Small intestine (tissue), 7 donors: ENCODE data around the gene SLAMF9. TPM values are rescaled to one million over a fixed set of nuclear protein-coding genes. Genes with fewer than 3 reads are reported as not detected.

Experiments used
- DNase-seq, 2 donors: peaks; one replicate each; pipeline versions ENCODE4 v3.0.0 to v3.0.0-alpha.2; 2013
- FAIRE-seq: peaks from 2 replicates; lab custom pipeline; 2012; peaks lifted over from hg19 to GRCh38; lab: Jason Lieb, UNC
- H3K27ac ChIP-seq, 3 donors: one replicate each; pipeline ENCODE4 v1.5.1; 2013; ENCODE audit warnings: low read length in 2 of 3, mild to moderate bottlenecking in 2 of 3, control low read depth in 1 of 3, inconsistent platforms in 1 of 3, low read depth in 1 of 3, moderate library complexity in 1 of 3
- H3K27me3 ChIP-seq, 3 donors: one replicate each; pipeline ENCODE4 v1.6.1; 2013; ENCODE audit warnings: low read length in 3 of 3, inconsistent platforms in 1 of 3; ENCODE audit not compliant: control insufficient read depth in 3 of 3, insufficient read depth in 3 of 3
- H3K36me3 ChIP-seq, 3 donors: one replicate each; pipeline ENCODE4 v1.6.1; 2013; ENCODE audit warnings: low read length in 3 of 3, inconsistent platforms in 1 of 3, low read depth in 1 of 3, mild to moderate bottlenecking in 1 of 3, moderate library complexity in 1 of 3; ENCODE audit not compliant: control insufficient read depth in 3 of 3, insufficient read depth in 2 of 3
- H3K4me1 ChIP-seq, 3 donors: one replicate each; pipeline ENCODE4 v1.6.1; 2013; ENCODE audit warnings: low read length in 2 of 3, inconsistent platforms in 1 of 3, low read depth in 1 of 3, mild to moderate bottlenecking in 1 of 3, moderate library complexity in 1 of 3; ENCODE audit not compliant: control insufficient read depth in 3 of 3, insufficient read depth in 2 of 3
- H3K4me3 ChIP-seq, 3 donors: one replicate each; pipeline ENCODE4 v1.5.1; 2013; ENCODE audit warnings: low read length in 3 of 3, control low read depth in 1 of 3, inconsistent platforms in 1 of 3, low read depth in 1 of 3, mild to moderate bottlenecking in 1 of 3, moderate library complexity in 1 of 3
- H3K9me3 ChIP-seq, 2 donors: one replicate each; pipeline ENCODE4 v1.6.1; 2013; ENCODE audit warnings: low read depth in 1 of 2, low read length in 1 of 2; ENCODE audit not compliant: control insufficient read depth in 2 of 2, insufficient read depth in 1 of 2
- WGBS, 3 donors: extraction: QIAGEN DNeasy Blood & Tissue Kit; methylation state at CpG; one replicate each; pipeline ENCODE4 v1.1.7; 2013; 5-methylcytosine and 5-hydroxymethylcytosine counted together
- polyA plus RNA-seq, 4 donors: library from polyadenylated mRNA; stranded (reverse) in 3 of 4; unstranded in 1 of 4; fragments of 200-250 nt in 3 of 4; fragments of 120-200 nt in 1 of 4; gene quantifications; one replicate each; pipeline versions ENCODE4 v1.2.1 to v1.2.3, GENCODE V29; 2013
- donor health status: healthy with polysubstance abuse.
- donor health status: control.
- donor health status: control.
- donor health status: Bipolar disorder and iron deficiency.
- donor health status: healthy.

The SLAMF9 gene
- polyA plus RNA-seq, 4 donors, result 0.12 TPM; not detected in 3

GRCh38 chr1:159917533-159918351 lies 36.3 kb downstream of the SLAMF9 start:
- H3K27me3 ChIP-seq, result no peaks in the 10 kb centered on the region
- WGBS, 3 donors, result 35 to 64% (median 52%) methylated on average over 5 of the region's 5 CpGs
- H3K27ac ChIP-seq, result peak overlapping the region in 2 of 3 donors; percentile 6 to 38
- peaks cover 0 to 58% (median 10%) of the 10 kb centered on the region in 3 donors for H3K36me3 ChIP-seq
- peak in 1 of 2 donors; percentile 65 for DNase-seq
- peaks cover 12 to 54% (median 17%) of the 10 kb centered on the region in 3 donors for H3K4me1 ChIP-seq
- H3K9me3 ChIP-seq, result no peaks in the 10 kb centered on the region
- no peak for FAIRE-seq
- no peak overlapping the region for H3K4me3 ChIP-seq

- no peaks in the 10 kb centered on the region for H3K9me3 ChIP-seq
- peaks cover 0 to 46% (median 10%) of the 10 kb centered on the region in 3 donors for H3K36me3 ChIP-seq
- H3K4me1 ChIP-seq, result peaks cover 7 to 50% (median 11%) of the 10 kb centered on the region in 3 donors
- no peaks in the 10 kb centered on the region for H3K27me3 ChIP-seq
- FAIRE-seq (no peak), DNase-seq (peak; percentile 60 to 77)
- no peak overlapping the region for H3K4me3 ChIP-seq
- peak overlapping the region; percentile 1 to 66 (median 8) for H3K27ac ChIP-seq
- WGBS, 3 donors, result 27 to 51% (median 44%) methylated on average over 9 of the region's 9 CpGs
These were observed 37.6 kb downstream of the SLAMF9 start for GRCh38 chr1:159916242-159917051.

GRCh38 chr1:159915571-159916241 lies 38.3 kb downstream of the SLAMF9 start:
- peaks cover 0 to 45% (median 10%) of the 10 kb centered on the region in 3 donors for H3K36me3 ChIP-seq
- H3K4me3 ChIP-seq, result no peak overlapping the region
- peaks cover 7 to 56% (median 7%) of the 10 kb centered on the region in 3 donors for H3K4me1 ChIP-seq
- DNase-seq (no peak), FAIRE-seq (no peak)
- no peaks in the 10 kb centered on the region for H3K27me3 ChIP-seq
- 39 to 54% (median 40%) methylated on average over 5 of the region's 5 CpGs for WGBS, 3 donors
- H3K27ac ChIP-seq, result peak overlapping the region in 1 of 3 donors; percentile 23
- H3K9me3 ChIP-seq, result no peaks in the 10 kb centered on the region

- Histone ChIP-seq H3K4me3 (no peak overlapping the region), H3K27ac (peak overlapping the region in 1 of 3 donors; percentile 12), H3K27me3 (no peaks in the 10 kb centered on the region), H3K9me3 (no peaks in the 10 kb centered on the region), H3K4me1 (peaks cover 5 to 64% (median 15%) of the 10 kb centered on the region in 3 donors), H3K36me3 (peaks cover 0 to 33% (median 10%) of the 10 kb centered on the region in 3 donors)
- DNase-seq (no peak), FAIRE-seq (no peak)
- 83 to 89% (median 83%) methylated on average over 10 of the region's 10 CpGs for WGBS, 3 donors
These were observed 39.6 kb downstream of the SLAMF9 start for GRCh38 chr1:159914252-159915018.

GRCh38 chr1:159913451-159914192 lies 40.4 kb downstream of the SLAMF9 start:
- Histone ChIP-seq H3K36me3 (peaks cover 0 to 25% (median 3%) of the 10 kb centered on the region in 3 donors), H3K27me3 (no peaks in the 10 kb centered on the region), H3K27ac (peak overlapping the region; percentile 1 to 14 (median 12)), H3K9me3 (no peaks in the 10 kb centered on the region), H3K4me3 (no peak overlapping the region), H3K4me1 (peaks cover 7 to 68% (median 15%) of the 10 kb centered on the region in 3 donors)
- 10 to 45% (median 35%) methylated on average over 5 of the region's 5 CpGs for WGBS, 3 donors
- DNase-seq (peak in 1 of 2 donors; percentile 60), FAIRE-seq (no peak)

- Histone ChIP-seq H3K9me3 (no peaks in the 10 kb centered on the region), H3K4me1 (peaks cover 7 to 67% (median 12%) of the 10 kb centered on the region in 3 donors), H3K27me3 (no peaks in the 10 kb centered on the region), H3K36me3 (peaks cover 0 to 7% (median 0%) of the 10 kb centered on the region in 3 donors), H3K27ac (peak overlapping the region; percentile 18 to 84 (median 34)), H3K4me3 (no peak overlapping the region)
- 47 to 63% (median 53%) methylated on average over 6 of the region's 6 CpGs for WGBS, 3 donors
- FAIRE-seq (no peak), DNase-seq (no peak)
These were observed 42.5 kb downstream of the SLAMF9 start for GRCh38 chr1:159911326-159912070.
